NB4 (cell line): ENCODE results near the gene OR7A5.
"Not testable (repeated sequence)": the region's sequence is repeated elsewhere in the genome, so short reads cannot be mapped to it uniquely, and the experiment has no call there.

Source experiments
- MYC ChIP-seq: IDR thresholded peaks from 2 replicates; pipeline ENCODE4 v1.6.1; 2011; ENCODE audit warnings: low read depth, low read length
- TF ChIP-seq, protein P1 (sequence below): IDR thresholded peaks from one replicate; pipeline ENCODE4 v1.5.1; 2012; ENCODE audit warnings: low read depth, low read length

GRCh38 chr19:14792250-14792649 lies 42.7 kb downstream of the OR7A5 start:
- TF ChIP-seq MYC, result not testable (repeated sequence)
- TF ChIP-seq, protein P1, sequence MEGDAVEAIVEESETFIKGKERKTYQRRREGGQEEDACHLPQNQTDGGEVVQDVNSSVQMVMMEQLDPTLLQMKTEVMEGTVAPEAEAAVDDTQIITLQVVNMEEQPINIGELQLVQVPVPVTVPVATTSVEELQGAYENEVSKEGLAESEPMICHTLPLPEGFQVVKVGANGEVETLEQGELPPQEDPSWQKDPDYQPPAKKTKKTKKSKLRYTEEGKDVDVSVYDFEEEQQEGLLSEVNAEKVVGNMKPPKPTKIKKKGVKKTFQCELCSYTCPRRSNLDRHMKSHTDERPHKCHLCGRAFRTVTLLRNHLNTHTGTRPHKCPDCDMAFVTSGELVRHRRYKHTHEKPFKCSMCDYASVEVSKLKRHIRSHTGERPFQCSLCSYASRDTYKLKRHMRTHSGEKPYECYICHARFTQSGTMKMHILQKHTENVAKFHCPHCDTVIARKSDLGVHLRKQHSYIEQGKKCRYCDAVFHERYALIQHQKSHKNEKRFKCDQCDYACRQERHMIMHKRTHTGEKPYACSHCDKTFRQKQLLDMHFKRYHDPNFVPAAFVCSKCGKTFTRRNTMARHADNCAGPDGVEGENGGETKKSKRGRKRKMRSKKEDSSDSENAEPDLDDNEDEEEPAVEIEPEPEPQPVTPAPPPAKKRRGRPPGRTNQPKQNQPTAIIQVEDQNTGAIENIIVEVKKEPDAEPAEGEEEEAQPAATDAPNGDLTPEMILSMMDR, result not testable (repeated sequence)
